GM20431 (cell line): Measurements from ENCODE around the gene OR6N1.

Source experiments
- in situ Hi-C: fragments of 300-500 bp; cut with MseI, MboI; formaldehyde crosslinking; loops from one replicate; pipeline ENCODE4 v1.15.0; 2020; ENCODE audit warnings: low sequenced_read_pairs; ENCODE audit not compliant: unreplicated experiment

OR6N1 gene

GRCh38 chr1:158781104-158781503 lies 9.1 kb upstream of the OR6N1 start, which contains the start of gene OR6N2:
OR6N2 (minus strand) TSS chr1:158781204; CDS start chr1:158777635, 3,569 bp downstream.
- in situ Hi-C loops = no loop called here

GRCh38 chr1:158754420-158754819 lies 17.6 kb downstream of the OR6N1 start, which contains the start of gene OR6K6:
OR6K6 (plus strand) TSS chr1:158754720; CDS start chr1:158754888, 168 bp downstream.
- in situ Hi-C loops = no loop called here

- in situ Hi-C loops = no loop called here
These were observed 19.8 kb downstream of the OR6N1 start for GRCh38 chr1:158752155-158752712.

DNA sequence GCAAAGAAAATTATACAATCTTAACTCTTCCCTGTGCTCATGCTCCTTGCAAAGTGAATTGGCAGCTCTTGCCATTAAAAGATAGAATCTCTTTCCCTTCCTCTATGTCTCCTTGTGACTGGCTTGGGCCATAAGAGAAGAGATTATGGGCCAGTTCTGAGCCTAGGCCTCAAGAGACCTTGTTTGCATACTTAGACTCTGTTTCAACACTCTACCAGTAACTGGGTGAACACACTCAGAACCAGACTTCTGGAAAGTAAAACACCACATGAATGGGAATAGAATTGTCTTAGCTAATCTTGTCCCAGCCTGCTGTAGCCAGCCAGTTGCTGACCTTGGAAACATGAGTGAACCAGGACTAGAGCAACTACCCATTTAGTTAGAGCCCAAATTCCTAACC lies 36.1 kb downstream of the OR6N1 start:
- in situ Hi-C loops = no loop called here

GRCh38 chr1:158732524-158732923 lies 39.5 kb downstream of the OR6N1 start:
- in situ Hi-C loops = no loop called here

DNA sequence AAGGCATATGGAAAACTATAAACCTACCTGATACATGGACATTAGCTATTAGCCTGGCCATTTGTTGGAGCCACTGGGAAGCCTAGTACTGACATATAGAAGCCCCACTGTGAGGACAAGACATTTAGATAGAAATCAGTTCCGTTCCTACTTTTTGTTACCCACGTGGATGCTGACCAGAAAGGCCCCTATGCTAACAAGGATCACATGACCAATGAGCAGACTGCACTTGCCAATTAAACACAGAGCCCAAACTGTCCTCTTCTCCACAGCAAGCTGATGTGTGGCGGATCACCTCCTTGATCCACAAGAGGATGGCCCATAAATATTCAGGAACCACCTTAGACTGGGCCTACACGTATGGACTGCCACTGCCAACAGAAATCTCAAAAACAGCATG lies 40.3 kb downstream of the OR6N1 start:
- in situ Hi-C loops = no loop called here

GRCh38 chr1:158730453-158730852 lies 41.5 kb downstream of the OR6N1 start:
- in situ Hi-C loops = no loop called here

DNA sequence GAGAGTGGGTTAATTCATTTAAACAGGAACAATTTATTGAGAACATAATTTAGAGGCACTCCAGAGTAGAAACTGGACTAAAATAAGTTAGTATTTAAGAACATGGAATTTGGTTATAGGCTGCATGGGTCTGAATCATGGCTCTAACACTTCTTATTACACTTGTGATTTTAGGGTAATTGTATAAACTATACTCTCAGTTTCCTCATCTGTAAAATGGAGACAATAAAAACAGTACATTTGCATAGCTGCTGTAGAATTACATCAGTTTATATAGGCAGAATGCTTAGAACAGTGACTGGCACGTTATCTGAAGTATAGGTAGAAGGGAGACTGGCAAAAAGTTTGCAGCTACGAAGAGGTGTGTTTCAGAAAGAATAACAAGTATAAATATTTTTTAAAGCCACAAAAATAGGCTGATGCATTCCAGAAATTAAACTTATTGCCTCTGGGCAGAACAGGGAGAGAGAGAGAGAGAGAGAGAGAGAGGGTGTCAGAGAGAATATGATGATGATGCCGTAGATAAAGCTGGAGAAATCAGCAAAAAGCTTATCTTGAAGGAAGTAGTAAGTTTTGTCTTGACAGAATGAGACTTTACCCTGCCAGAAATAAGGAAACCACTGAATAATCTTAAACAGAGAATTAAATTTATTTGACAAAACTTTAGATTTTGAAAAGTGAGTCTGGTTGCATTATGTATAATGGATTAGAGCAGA lies 43.3 kb downstream of the OR6N1 start:
- in situ Hi-C loops = no loop called here

GRCh38 chr1:158724442-158724841 lies 47.6 kb downstream of the OR6N1 start:
- in situ Hi-C loops = no loop called here

- in situ Hi-C loops = no loop called here
These were observed 51.4 kb downstream of the OR6N1 start, which contains the start of gene OR6K3 for GRCh38 chr1:158720620-158721019. OR6K3 (minus strand) TSS chr1:158720720; CDS start chr1:158718115, 2,605 bp downstream.

- in situ Hi-C loops = no loop called here
These were observed 52.3 kb downstream of the OR6N1 start for GRCh38 chr1:158719664-158720063.

DNA sequence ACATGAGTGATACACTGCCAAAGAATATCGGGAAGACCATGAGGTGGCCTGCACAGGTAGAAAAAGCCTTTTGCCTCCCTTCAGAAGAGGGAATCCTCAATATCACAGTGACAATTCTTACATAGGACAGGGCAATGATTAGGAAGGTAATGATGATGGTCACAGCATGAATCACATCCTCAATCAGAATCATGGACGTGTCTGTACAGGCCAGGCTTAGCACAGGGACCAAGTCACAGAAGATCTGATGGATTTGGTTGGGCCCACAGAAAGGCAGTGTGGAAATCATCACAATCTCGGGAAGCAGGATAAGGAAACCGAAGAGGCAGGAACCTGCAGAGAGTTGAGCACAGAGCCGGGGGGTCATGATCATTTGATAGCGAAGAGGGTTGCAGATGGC lies 54.7 kb downstream of the OR6N1 start:
- in situ Hi-C loops = no loop called here

DNA sequence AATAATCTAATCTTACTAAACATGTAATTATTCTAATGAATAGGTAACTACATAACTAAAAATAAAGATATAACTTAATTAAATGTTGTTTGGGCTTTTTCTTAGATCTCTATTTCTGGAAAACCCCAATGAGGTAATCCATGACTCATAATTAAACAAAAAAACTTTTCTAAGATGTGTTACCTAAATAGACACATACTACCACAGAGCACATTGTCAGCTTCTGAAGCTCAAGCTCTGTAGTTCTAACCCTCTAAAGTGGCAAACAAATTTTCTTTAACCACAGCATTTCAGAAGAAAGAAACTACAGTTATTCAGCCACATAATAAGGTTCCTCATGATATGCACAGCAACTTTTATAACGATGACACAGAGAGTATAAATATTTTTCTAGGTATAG lies 55.7 kb downstream of the OR6N1 start:
- in situ Hi-C loops = no loop called here

GRCh38 chr1:158714754-158715153 lies 57.2 kb downstream of the OR6N1 start:
- in situ Hi-C loops = no loop called here
